SK-N-SH (cell line): ENCODE results near the gene CKB. TPM values are rescaled to one million over a fixed set of nuclear protein-coding genes. Genes with fewer than 3 reads are reported as not detected.

ENCODE experiments used
- CTCF ChIA-PET: fragments of 300-600, 350-600 bp; formaldehyde crosslinking; extraction: SDS; loops from one replicate; lab custom pipeline; 2021; lab: Yijun Ruan, JAX
- POLR2A ChIA-PET: fragments of 350-600 bp; sonication (Branson Sonifier 250); formaldehyde crosslinking; extraction: SDS; loops from one replicate; lab custom pipeline; 2020; ENCODE audit warnings: antibody characterized with exemption, inconsistent platforms; lab: Yijun Ruan, JAX
- DNase-seq: peaks from one replicate; pipeline ENCODE4 v3.0.0; 2012
- H2AFZ ChIP-seq: fragments of 200-600 bp; sonication (generic); 2 replicates; pipeline ENCODE4 v1.8.1; 2016; ENCODE audit warnings: antibody characterized with exemption, mild to moderate bottlenecking, low read depth
- H3F3A ChIP-seq: fragments of 200-600 bp; sonication (generic); replicated peaks from 2 replicates; pipeline ENCODE3; 2016; ENCODE audit warnings: antibody characterized with exemption, mild to moderate bottlenecking; ENCODE audit not compliant: insufficient read depth
- H3K27ac ChIP-seq, 2 experiments: fragments of 200-500 bp in 1 of 2; fragments of 200-600 bp in 1 of 2; sonication (Bioruptor generic) in 1 of 2; sonication (generic), shearing (Covaris generic) in 1 of 2; 2 replicates each; pipeline versions ENCODE4 v1.5.1 to v1.6.1; 2014 to 2016; ENCODE audit warnings: low read depth in 2 of 2, inconsistent platforms in 1 of 2, low read length in 1 of 2, mild to moderate bottlenecking in 1 of 2, mixed read lengths in 1 of 2
- H3K27me3 ChIP-seq: fragments of 200-600 bp; sonication (generic), shearing (Covaris generic); 2 replicates; pipeline ENCODE4 v1.6.1; 2016; ENCODE audit warnings: mixed run types; ENCODE audit not compliant: insufficient read depth
- H3K36me3 ChIP-seq, 2 experiments: fragments of 200-500 bp in 1 of 2; fragments of 200-600 bp in 1 of 2; sonication (Bioruptor generic) in 1 of 2; sonication (generic) in 1 of 2; replicated peaks in 1 of 2; 2 replicates each; pipeline versions ENCODE3 to v1.5.1; 2014 to 2016; ENCODE audit warnings: low read length in 1 of 2, mild to moderate bottlenecking in 1 of 2; ENCODE audit not compliant: insufficient read depth in 2 of 2, control insufficient read depth in 1 of 2
- H3K4me1 ChIP-seq, 2 experiments: fragments of 200-500 bp in 1 of 2; fragments of 200-600 bp in 1 of 2; sonication (Bioruptor generic) in 1 of 2; sonication (generic), shearing (Covaris generic) in 1 of 2; 2 replicates each; pipeline versions ENCODE4 v1.5.1 to v1.6.1; 2014 to 2016; ENCODE audit warnings: low read depth in 1 of 2, low read length in 1 of 2, mixed run types in 1 of 2; ENCODE audit not compliant: insufficient read depth in 2 of 2, control insufficient read depth in 1 of 2
- H3K4me2 ChIP-seq: fragments of 200-600 bp; sonication (generic), shearing (Covaris generic); 2 replicates; pipeline ENCODE4 v1.6.1; 2017; ENCODE audit warnings: mixed run types
- H3K4me3 ChIP-seq, 2 experiments: fragments of 200-500 bp in 1 of 2; fragments of 200-600 bp in 1 of 2; sonication (Bioruptor generic) in 1 of 2; sonication (generic), shearing (Covaris generic) in 1 of 2; 2 replicates each; pipeline versions ENCODE4 v1.5.1 to v1.8.1; 2014 to 2016; ENCODE audit warnings: low read depth in 2 of 2, inconsistent platforms in 1 of 2, low read length in 1 of 2, mild to moderate bottlenecking in 1 of 2, mixed read lengths in 1 of 2, moderate library complexity in 1 of 2
- H3K79me2 ChIP-seq: fragments of 200-600 bp; sonication (generic); 2 replicates; pipeline ENCODE4 v1.8.1; 2017; ENCODE audit warnings: mild to moderate bottlenecking; ENCODE audit not compliant: insufficient read depth
- H3K9ac ChIP-seq: fragments of 200-600 bp; sonication (generic); 2 replicates; pipeline ENCODE4 v1.6.1; 2017; ENCODE audit warnings: mixed run types
- H3K9me2 ChIP-seq: fragments of 200-600 bp; sonication (generic); 2 replicates; pipeline ENCODE4 v1.6.1; 2017; ENCODE audit warnings: mixed run types
- H3K9me3 ChIP-seq: fragments of 200-600 bp; sonication (generic); 2 replicates; pipeline ENCODE4 v1.6.1; 2017; ENCODE audit warnings: mixed run types, mild to moderate bottlenecking, moderate library complexity
- H4K20me1 ChIP-seq: fragments of 200-600 bp; sonication (generic); 2 replicates; pipeline ENCODE4 v1.6.1; 2017; ENCODE audit warnings: mild to moderate bottlenecking, mixed run types; ENCODE audit not compliant: insufficient read depth
- CHD2 ChIP-seq: fragments of 150-350 bp; IDR thresholded peaks from 2 replicates; pipeline ENCODE4 v1.6.1; 2018; ENCODE audit warnings: low read length; ENCODE audit not compliant: partially characterized antibody
- CTCF ChIP-seq: fragments of 200-600 bp; sonication (generic); IDR thresholded peaks from 2 replicates; pipeline ENCODE4 v1.6.1; 2017; ENCODE audit warnings: antibody characterized with exemption, mild to moderate bottlenecking, moderate library complexity
- EP300 ChIP-seq, 2 experiments: IDR thresholded peaks; 2 replicates each; pipeline versions ENCODE4 v1.4.0 to v1.6.1; 2012; ENCODE audit warnings: borderline replicate concordance in 1 of 2, low read depth in 1 of 2, low read length in 1 of 2
- EZH2phosphoT487 ChIP-seq: fragments of 200-600 bp; sonication (generic); IDR thresholded peaks from 2 replicates; pipeline ENCODE4 v1.6.1; 2017; ENCODE audit warnings: low read depth, mixed run types, mild to moderate bottlenecking, antibody characterized with exemption, moderate library complexity, borderline replicate concordance
- FOSL2 ChIP-seq: IDR thresholded peaks from 2 replicates; pipeline ENCODE4 v1.4.0; 2012; ENCODE audit warnings: low read depth, mild to moderate bottlenecking, moderate library complexity, borderline replicate concordance
- FOXJ3 ChIP-seq: sonication (generic); formaldehyde crosslinking; IDR thresholded peaks from 2 replicates; pipeline ENCODE4 v1.5.1; 2020; ENCODE audit warnings: mild to moderate bottlenecking, missing genetic modification reagents
- FOXM1 ChIP-seq: IDR thresholded peaks from 2 replicates; pipeline ENCODE4 v1.4.0; 2012; ENCODE audit warnings: low read depth, mild to moderate bottlenecking
- GABPA ChIP-seq: IDR thresholded peaks from 2 replicates; pipeline ENCODE4 v1.4.0; 2012; ENCODE audit warnings: low read depth, mild to moderate bottlenecking
- IRF3 ChIP-seq: fragments of 150-350 bp; IDR thresholded peaks from 2 replicates; pipeline ENCODE4 v1.6.1; 2016; ENCODE audit warnings: mild to moderate bottlenecking, low read depth, low read length
- NRF1 ChIP-seq: IDR thresholded peaks from 2 replicates; pipeline ENCODE4 v1.6.1; 2012; ENCODE audit warnings: low read depth, mild to moderate bottlenecking, low read length
- PBX3 ChIP-seq: IDR thresholded peaks from 2 replicates; pipeline ENCODE4; 2012
- RAD21 ChIP-seq: IDR thresholded peaks from 2 replicates; pipeline ENCODE4 v1.6.1; 2012; ENCODE audit warnings: mild to moderate bottlenecking, low read length
- REST ChIP-seq: IDR thresholded peaks from 2 replicates; pipeline ENCODE4 v1.6.1; 2012; ENCODE audit warnings: mild to moderate bottlenecking, low read depth, low read length, moderate library complexity
- RXRA ChIP-seq: IDR thresholded peaks from 2 replicates; pipeline ENCODE4 v1.4.0; 2012; ENCODE audit warnings: low read depth, mild to moderate bottlenecking, borderline replicate concordance
- SIN3A ChIP-seq: IDR thresholded peaks from 2 replicates; pipeline ENCODE4 v1.6.1; 2012; ENCODE audit warnings: low read depth, mild to moderate bottlenecking, low read length, moderate library complexity, borderline replicate concordance
- TAF1 ChIP-seq: IDR thresholded peaks from 2 replicates; pipeline ENCODE4 v1.6.1; 2012; ENCODE audit warnings: low read depth, mild to moderate bottlenecking, low read length, moderate library complexity, borderline replicate concordance
- TEAD4 ChIP-seq: IDR thresholded peaks from 2 replicates; pipeline ENCODE4 v1.4.0; 2012; ENCODE audit warnings: mild to moderate bottlenecking, borderline replicate concordance; ENCODE audit not compliant: insufficient read depth
- YY1 ChIP-seq: IDR thresholded peaks from 2 replicates; pipeline ENCODE4 v1.4.0; 2012; ENCODE audit warnings: low read depth, mild to moderate bottlenecking
- WGBS: methylation state at CpG from one replicate; pipeline ENCODE4 v1.1.6; 2017; ENCODE audit warnings: low lambda C conversion rate; 5-methylcytosine and 5-hydroxymethylcytosine counted together
- polyA plus RNA-seq, 3 experiments: library from polyadenylated mRNA; depleted of rRNA; stranded (reverse); fragments of >200 nt; gene quantifications; 2 replicates each; pipeline ENCODE4 v1.2.3, GENCODE V29; 2012

The CKB gene
- polyA plus RNA-seq, 1 of the 3 experiments (the other 2 are of a cell fraction), result 53.0 TPM

- no peak overlapping the region for H2AFZ ChIP-seq
- H3K4me3 ChIP-seq, result no peak overlapping the region
- H3K4me2 ChIP-seq, result no peak overlapping the region
- peaks cover 5% of the 10 kb centered on the region; the same call in 1 of the 2 replicates for H4K20me1 ChIP-seq
- H3K9me3 ChIP-seq, result no peaks in the 10 kb centered on the region
- no peak overlapping the region for H3K27ac ChIP-seq
- H3K79me2 ChIP-seq, result no peaks in the 10 kb centered on the region
- no peak overlapping the region for H3K9ac ChIP-seq
- whole genome bisulfite sequencing, result 89% methylated on average over 10 of the region's 10 CpGs
- peaks cover 0 to 4% of the 10 kb centered on the region in 2 experiments for H3K36me3 ChIP-seq
- ChIA-PET CTCF (interaction anchor here (3.9 to 9.6 kb wide), 4 partner anchors 13 to 33 kb away, joined by 52 to 194 read pairs (median 70); partner anchors contain the start of gene TRMT61A), POLR2A (no interaction called here)
- TF ChIP-seq SIN3A (no peak), CHD2 (no peak), FOXM1 (no peak), GABPA (no peak), NRF1 (no peak), RAD21 (no peak), EZH2phosphoT487 (no peak), IRF3 (no peak), PBX3 (no peak), TAF1 (no peak), RXRA (no peak), FOXJ3 (no peak), YY1 (no peak), CTCF (no peak), FOSL2 (no peak), EP300 (IDR thresholded peaks at IDR 0.05; ENCODE audit: borderline replicate concordance in 1 of 2, low read depth in 1 of 2, low read length in 1 of 2) (no peak), TEAD4 (no peak), REST (no peak)
- H3F3A ChIP-seq, result peaks cover 25% of the 10 kb centered on the region
- DNase-seq, result no peak
- peaks cover 8% of the 10 kb centered on the region; the same call in 1 of the 2 replicates for H3K27me3 ChIP-seq
- H3K9me2 ChIP-seq, result no peaks in the 10 kb centered on the region
- H3K4me1 ChIP-seq, result peaks cover 3 to 24% of the 10 kb centered on the region in 2 experiments; a peak in 1 of 4 replicates
Observed at GRCh38 chr14:103517174-103517566, 5.5 kb downstream of the CKB start.
